Stimulated activated CD8-positive, alpha-beta memory T cell treated with anti-CD3 and anti-CD28 coated beads, Interleukin-2, amount 100 ng/mL, for 48 hours (primary cell): ENCODE results near the gene PIP5K1B.
"Not testable (repeated sequence)": the region's sequence is repeated elsewhere in the genome, so short reads cannot be mapped to it uniquely, and the experiment has no call there.

Experiments
- DNase-seq, 2 donors: peaks; one replicate each; pipeline ENCODE4 v3.0.0-alpha.2; 2020; ENCODE audit warnings: low read depth in 2 of 2

The PIP5K1B gene

DNA sequence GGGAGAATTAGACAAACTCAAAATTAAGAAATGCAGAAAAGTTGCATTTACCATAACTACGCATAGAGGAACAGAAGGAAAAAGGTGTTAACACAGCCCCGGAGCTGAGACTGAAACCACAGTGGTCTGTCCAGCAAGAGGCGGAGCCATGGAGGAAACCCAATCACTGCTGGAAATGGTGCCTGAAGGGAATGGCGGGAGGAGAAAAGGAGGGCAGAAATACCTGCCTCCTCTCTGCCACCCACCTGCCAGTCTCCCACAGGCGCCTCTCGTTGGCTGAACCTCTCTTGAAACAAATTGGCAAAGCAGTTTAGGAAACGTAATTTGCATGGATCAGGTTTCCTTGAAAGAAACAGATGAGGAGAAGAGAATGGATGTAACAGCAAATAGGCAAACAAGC lies 318.6 kb downstream of the PIP5K1B start:
- DNase-seq = no peak

DNA sequence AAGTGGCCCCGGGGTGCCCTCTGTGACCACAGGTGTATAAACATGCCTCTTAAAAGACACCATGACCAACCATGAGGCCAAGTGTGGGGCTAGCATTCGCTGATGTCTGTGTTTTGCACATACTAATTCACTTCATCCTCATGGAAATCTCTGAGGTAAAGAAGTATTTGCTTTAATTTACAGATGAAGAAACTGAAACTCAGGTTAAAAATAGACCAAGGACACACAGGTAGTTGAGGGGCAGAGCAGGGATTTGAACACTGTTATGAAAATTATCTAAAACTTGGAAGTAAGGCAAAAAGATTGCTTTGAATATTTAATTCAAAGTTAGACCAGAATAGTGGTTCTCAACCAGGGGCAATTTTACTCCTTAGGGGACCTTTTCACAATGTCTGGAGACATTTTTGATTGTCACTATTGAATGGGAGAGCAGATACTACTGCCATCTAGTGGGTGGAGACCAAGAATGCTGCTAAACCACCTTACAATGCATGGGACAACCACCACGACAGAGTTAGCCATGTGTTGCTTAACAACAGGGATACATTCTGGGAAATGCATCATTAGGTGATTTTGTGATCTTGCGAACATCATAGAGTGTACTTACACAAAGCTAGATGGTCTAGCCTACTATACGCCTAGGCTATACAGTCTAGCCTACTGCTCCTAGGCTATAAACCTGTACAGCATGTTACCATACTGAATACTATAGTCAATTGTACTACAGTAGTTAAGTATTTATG lies 322.5 kb downstream of the PIP5K1B start:
- DNase-seq = no peak

- DNase-seq = no peak
Observed at GRCh38 chr9:69028754-69029153, 323.7 kb downstream of the PIP5K1B start.

GRCh38 chr9:69029535-69029934 lies 324.5 kb downstream of the PIP5K1B start:
- no peak for DNase-seq

DNA sequence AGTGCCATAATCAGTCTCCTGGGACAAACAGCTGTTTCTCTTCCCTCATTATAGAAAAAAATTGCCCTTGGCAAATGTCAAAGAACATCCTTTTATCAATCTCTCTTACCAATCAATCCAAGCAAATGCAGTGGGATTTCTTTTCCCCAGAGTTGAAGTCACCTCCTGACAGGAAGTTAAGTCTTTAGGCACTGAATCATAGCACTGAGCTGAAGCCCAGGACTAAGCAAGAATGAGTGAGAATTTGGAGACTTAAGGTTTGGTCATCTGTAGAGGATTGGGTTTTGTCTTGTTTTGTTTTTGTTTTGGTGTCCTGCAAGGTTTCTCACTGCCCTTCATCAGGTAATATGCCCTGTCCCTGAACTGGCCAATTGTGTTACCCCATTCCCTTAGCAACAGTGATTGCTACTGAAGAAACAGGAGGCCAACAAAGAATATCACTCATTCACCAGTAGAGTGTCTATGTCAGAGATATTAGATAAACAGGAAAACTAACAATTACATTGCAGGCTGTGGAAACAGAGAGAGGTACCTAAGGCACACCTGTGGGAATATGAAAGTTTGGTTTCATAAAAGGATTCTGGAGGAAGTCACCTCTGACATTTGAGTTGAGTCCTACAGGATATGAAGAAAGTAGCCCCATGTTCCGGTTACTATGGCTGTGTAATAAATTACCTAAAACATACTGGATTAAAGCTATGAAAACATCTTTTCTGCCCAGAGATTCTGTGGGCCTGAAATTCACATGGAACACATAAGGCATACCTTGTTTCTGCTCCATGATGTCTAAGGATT lies 326.0 kb downstream of the PIP5K1B start:
- no peak for DNase-seq

DNA sequence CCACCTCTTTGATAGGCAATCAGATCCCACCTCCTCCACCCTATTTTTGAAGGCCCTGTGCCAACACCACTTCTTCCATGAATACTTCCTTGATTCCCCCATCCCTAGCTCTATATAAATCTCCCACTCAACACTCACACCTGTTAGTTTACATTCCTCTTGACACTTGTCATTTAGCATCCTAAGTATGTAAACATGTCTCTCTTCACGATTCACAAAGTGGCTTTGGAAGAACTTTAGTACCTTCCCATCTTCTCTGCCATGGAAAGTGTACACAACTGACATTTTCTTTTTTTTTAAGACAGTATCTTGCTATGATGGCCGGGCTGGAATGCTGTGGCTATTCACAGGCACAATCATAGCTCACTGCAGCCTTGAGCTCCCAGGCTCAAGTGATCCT lies 329.0 kb downstream of the PIP5K1B start:
- DNase-seq = no peak

DNA sequence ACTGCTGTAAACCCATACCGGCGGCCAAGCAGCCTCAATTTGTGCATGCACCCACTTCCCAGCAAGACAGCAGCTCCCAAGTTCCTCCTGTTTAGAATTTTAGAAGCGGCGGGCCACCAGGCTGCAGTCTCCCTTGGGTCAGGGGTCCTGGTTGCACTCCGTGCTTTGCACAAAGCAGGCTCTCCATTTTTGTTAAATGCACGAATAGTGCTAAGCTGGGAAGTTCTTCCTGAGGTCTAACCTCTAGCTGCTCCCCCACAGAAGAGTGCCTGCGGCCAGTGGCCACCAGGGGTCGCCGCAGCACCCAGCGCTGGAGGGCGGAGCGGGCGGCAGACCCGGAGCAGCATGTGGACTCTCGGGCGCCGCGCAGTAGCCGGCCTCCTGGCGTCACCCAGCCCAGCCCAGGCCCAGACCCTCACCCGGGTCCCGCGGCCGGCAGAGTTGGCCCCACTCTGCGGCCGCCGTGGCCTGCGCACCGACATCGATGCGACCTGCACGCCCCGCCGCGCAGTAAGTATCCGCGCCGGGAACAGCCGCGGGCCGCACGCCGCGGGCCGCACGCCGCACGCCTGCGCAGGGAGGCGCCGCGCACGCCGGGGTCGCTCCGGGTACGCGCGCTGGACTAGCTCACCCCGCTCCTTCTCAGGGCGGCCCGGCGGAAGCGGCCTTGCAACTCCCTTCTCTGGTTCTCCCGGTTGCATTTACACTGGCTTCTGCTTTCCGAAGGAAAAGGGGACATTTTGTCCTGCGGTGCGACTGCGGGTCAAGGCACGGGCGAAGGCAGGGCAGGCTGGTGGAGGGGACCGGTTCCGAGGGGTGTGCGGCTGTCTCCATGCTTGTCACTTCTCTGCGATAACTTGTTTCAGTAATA lies 330.6 kb downstream of the PIP5K1B start, which contains the start of gene FXN:
TSS of gene FXN (plus strand) at position 315 of the 871 bp plus-strand sequence. CDS start at position 346, 31 bp downstream.
- DNase-seq = peak; percentile 71 to 75

DNA sequence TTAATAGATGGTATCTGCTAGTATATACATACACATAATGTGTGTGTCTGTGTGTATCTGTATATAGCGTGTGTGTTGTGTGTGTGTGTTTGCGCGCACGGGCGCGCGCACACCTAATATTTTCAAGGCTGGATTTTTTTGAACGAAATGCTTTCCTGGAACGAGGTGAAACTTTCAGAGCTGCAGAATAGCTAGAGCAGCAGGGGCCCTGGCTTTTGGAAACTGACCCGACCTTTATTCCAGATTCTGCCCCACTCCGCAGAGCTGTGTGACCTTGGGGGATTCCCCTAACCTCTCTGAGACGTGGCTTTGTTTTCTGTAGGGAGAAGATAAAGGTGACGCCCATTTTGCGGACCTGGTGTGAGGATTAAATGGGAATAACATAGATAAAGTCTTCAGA lies 331.3 kb downstream of the PIP5K1B start:
- DNase-seq = no peak

- no peak for DNase-seq
Observed at GRCh38 chr9:69036799-69037198, 331.8 kb downstream of the PIP5K1B start.

GRCh38 chr9:69040646-69041045 lies 335.6 kb downstream of the PIP5K1B start:
- no peak for DNase-seq

GRCh38 chr9:69044240-69045219 lies 339.5 kb downstream of the PIP5K1B start:
- no peak for DNase-seq

DNA sequence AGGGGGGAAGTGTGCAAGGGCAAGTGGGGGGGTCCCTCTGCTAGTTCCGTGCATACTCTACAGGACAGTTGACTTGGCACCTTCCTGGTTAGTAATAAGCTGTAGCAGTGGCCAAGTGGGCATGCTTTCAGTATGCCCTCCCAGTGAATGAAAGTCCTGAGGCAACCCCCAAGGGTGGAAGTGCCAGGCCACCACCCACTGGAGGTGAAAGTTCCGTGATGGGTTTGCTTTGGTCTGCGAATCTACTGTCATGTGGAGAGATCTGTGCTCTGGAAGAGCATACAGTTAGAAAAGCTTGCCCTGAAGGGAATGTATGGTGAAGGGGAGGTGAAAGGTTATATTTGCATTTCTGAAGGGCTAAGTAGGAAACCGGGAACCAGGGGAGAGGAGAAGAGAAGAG lies 340.8 kb downstream of the PIP5K1B start:
- no peak for DNase-seq

GRCh38 chr9:69046723-69047122 lies 341.7 kb downstream of the PIP5K1B start:
- DNase-seq = no peak

DNA sequence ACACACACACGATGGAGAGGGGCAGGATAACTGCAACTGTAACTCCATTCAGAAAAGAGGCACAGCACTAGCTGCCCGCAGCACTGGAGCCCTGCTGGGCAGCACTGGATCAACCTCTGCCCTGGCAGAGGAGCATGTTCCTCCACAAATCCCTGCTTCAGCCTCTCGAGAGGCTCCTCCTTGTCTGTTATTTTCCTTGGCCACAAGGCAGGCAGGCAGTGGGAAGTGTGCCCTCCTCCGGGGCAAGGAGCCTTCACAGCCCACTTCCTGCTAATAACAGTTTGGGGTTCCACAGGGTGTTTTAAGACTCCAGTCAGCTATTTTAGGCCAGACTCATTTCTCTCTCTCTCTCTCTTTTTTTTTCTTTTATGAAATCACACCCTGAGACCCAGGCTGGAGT lies 342.3 kb downstream of the PIP5K1B start:
- no peak for DNase-seq

DNA sequence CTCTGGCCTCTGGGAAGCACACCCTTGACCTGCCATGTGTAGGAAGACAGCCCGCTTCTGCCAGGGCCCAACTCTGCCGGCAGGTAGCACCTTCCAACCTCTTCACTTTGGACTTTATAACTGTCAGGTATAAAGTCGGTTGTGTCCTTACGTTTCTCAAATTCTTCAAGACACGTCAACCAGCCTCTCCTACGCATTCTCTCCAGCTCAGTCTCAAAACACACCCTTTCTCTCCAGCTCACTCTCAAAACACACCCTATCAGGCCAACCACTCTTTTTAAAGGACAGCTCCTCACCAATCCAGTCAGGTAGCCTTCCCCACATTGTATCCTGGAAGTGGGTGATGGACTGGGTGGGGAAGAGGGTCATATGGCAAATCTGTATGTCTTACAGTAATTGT lies 344.1 kb downstream of the PIP5K1B start:
- DNase-seq = no peak

- not testable (repeated sequence) for DNase-seq
Observed at GRCh38 chr9:69050936-69051335, 345.9 kb downstream of the PIP5K1B start.

DNA sequence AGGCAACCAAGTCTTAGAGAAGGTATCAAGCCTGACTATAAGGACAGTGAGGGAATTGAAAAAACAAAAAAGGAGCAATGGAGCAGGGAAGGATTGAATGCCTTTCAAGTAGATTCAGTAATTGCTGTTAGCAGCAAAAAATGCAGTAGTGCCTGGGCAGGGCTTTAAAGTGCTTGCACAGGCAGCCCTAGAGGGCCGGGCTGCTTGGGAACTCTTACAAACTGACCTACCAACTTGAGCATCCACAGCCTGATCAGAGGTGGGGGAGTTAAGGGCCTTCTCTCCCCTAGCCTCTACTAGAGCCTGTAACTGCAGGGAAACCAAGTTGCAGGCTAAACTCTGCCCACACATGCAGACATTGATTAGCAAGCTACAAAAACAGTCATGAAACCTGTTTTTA lies 349.9 kb downstream of the PIP5K1B start:
- DNase-seq = no peak

GRCh38 chr9:69056191-69056815 lies 351.3 kb downstream of the PIP5K1B start:
- DNase-seq = no peak

- DNase-seq = no peak
Observed at GRCh38 chr9:69058101-69058500, 353.1 kb downstream of the PIP5K1B start.
